Measurements from ENCODE around the gene OPN1LW. TPM values are rescaled to one million over a fixed set of nuclear protein-coding genes. Genes with fewer than 3 reads are reported as not detected.

Gene OPN1LW
- total RNA-seq: 0.43 TPM in 1 of 2 replicates, not detected in the other

GRCh38 chrX:154144010-154144409 is at the start of gene OPN1LW:
OPN1LW (plus strand) TSS chrX:154144243; CDS start chrX:154144284, 41 bp downstream.

GRCh38 chrX:154097589-154098541 is 46.2 kb upstream of the OPN1LW start, which contains the start of gene MECP2:
MECP2 (minus strand) TSS chrX:154097717.

GRCh38 chrX:154182296-154182695 is 38.3 kb downstream of the OPN1LW start, which contains the start of gene OPN1MW:
OPN1MW (plus strand) TSS chrX:154182596; CDS start chrX:154182678, 82 bp downstream.

Other genes starting within 250 kb of the OPN1LW start
- 2.1 and 3.5 TPM in 2 replicates for gene AVPR2, start 239.6 kb upstream of the OPN1LW start, total RNA-seq
- gene ARHGAP4, start 218.0 kb upstream of the OPN1LW start, total RNA-seq: 3.7 and 4.8 TPM in 2 replicates
- gene NAA10, start 209.2 kb upstream of the OPN1LW start, total RNA-seq: 37.6 and 48.4 TPM in 2 replicates
- 29.9 and 44.2 TPM in 2 replicates for gene RENBP, start 199.6 kb upstream of the OPN1LW start, total RNA-seq
- 10.7 and 11.0 TPM in 2 replicates for gene HCFC1, start 172.4 kb upstream of the OPN1LW start, total RNA-seq
- 6.4 TPM in 2 replicates for gene TMEM187, start 171.5 kb upstream of the OPN1LW start, total RNA-seq
- gene IRAK1, start 124.3 kb upstream of the OPN1LW start, total RNA-seq: 40.0 and 54.2 TPM in 2 replicates
- 18.0 and 20.3 TPM in 2 replicates for gene MECP2, start 46.5 kb upstream of the OPN1LW start, total RNA-seq
- gene OPN1MW, start 38.4 kb downstream of the OPN1LW start, total RNA-seq: 0.17 and 0.43 TPM in 2 replicates
- gene OPN1MW2, start 75.5 kb downstream of the OPN1LW start, total RNA-seq: not detected in 2 replicates
- gene OPN1MW3, start 113.3 kb downstream of the OPN1LW start, total RNA-seq: 0.11 TPM in 1 of 2 replicates, not detected in the other
- gene TEX28, start 150.9 kb downstream of the OPN1LW start, total RNA-seq: not detected in 2 replicates
- not detected in 2 replicates for gene TKTL1, start 151.6 kb downstream of the OPN1LW start, total RNA-seq
- gene FLNA, start 230.4 kb downstream of the OPN1LW start, total RNA-seq: 792 and 962 TPM in 2 replicates
- 14.8 and 16.6 TPM in 2 replicates for gene EMD, start 235.1 kb downstream of the OPN1LW start, total RNA-seq

All from dermis lymphatic vessel endothelial cell (primary cell).